ENCODE results near the gene PIP5K1A.

Gene PIP5K1A

DNA sequence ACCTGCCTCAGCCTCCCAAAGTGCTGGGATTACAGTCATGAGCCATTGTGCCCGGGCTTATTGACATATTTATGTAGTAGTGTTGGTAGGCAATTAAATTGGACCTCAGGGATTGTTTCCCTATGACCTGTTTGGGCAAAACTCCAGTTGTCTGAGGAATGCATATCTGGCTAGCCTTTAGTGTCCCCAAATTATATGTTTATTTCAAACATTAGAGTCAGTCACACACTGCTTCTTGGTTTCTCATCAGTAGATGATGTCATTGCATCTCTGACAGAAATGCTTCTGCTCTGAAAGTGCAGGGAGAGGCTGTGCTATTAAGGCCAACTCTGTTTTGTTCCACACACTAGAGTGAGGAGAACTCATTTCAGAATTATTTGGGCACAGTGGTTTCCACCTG is 12.5 kb downstream of the PIP5K1A start:
- DNase-seq (ENCODE audit: insufficient read length, low spot score) (no peak), FAIRE-seq (no peak)
- no peak for TF ChIP-seq SPI1 (IDR thresholded peaks at IDR 0.05; ENCODE audit: low read depth, low read length)
- no peak for TF ChIP-seq TAF1 (IDR thresholded peaks at IDR 0.05; ENCODE audit: low read depth, low read length)
- TF ChIP-seq PAX5 (IDR thresholded peaks at IDR 0.05; ENCODE audit: insufficient read depth, low read length, severe bottlenecking), result no peak
- no peak for TF ChIP-seq POLR2AphosphoS5 (IDR thresholded peaks at IDR 0.05; ENCODE audit: low read depth, low read length)
- no peak for TF ChIP-seq POU2F2 (IDR thresholded peaks at IDR 0.05; ENCODE audit: low read depth, low read length)
- TF ChIP-seq POLR2A (IDR thresholded peaks at IDR 0.05; ENCODE audit: low read depth, low read length), result no peak

DNA sequence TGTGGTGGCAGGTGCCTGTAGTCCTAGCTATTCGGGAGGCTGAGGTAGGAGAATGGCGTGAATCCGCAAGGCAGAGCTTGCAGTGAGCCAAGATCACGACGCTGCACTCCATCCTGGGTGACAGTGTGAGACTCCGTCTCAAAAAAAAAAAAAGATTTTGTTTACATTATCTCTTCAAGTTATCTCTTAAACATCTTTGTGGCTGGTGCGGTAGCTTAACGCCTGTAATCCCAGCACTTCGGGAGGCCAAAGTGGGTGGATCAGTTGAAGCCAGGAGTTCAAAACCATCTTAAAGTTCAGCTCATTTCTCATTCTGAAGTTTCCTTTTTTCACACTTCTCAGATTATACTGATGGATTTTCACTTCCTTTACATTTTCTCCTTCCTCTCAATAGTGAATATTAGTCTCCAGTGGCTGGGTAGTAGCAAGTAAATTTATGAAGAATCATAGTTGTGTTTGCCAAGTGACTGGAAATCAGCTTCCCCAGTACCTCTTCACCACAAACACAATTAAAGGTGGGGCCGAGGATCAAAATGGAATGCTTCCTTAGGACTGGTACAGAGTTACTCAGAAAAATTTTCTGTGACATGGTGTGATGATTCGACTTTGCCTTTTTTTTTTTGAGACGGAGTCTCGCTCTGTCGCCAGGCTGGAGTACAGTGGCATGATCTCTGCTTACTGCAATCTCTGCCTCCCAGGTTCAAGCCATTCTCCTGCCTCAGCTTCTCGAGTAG is 13.8 kb downstream of the PIP5K1A start:
- no peak for DNase-seq (ENCODE audit: insufficient read length, low spot score)
- FAIRE-seq, result no peak
- no peak for TF ChIP-seq POLR2AphosphoS5 (IDR thresholded peaks at IDR 0.05; ENCODE audit: low read depth, low read length)
- TF ChIP-seq POU2F2 (IDR thresholded peaks at IDR 0.05; ENCODE audit: low read depth, low read length), result no peak
- no peak for TF ChIP-seq POLR2A (IDR thresholded peaks at IDR 0.05; ENCODE audit: low read depth, low read length)
- TF ChIP-seq PAX5 (IDR thresholded peaks at IDR 0.05; ENCODE audit: insufficient read depth, low read length, severe bottlenecking), result no peak
- TF ChIP-seq SPI1 (IDR thresholded peaks at IDR 0.05; ENCODE audit: low read depth, low read length), result no peak
- TF ChIP-seq TAF1 (IDR thresholded peaks at IDR 0.05; ENCODE audit: low read depth, low read length), result no peak

DNA sequence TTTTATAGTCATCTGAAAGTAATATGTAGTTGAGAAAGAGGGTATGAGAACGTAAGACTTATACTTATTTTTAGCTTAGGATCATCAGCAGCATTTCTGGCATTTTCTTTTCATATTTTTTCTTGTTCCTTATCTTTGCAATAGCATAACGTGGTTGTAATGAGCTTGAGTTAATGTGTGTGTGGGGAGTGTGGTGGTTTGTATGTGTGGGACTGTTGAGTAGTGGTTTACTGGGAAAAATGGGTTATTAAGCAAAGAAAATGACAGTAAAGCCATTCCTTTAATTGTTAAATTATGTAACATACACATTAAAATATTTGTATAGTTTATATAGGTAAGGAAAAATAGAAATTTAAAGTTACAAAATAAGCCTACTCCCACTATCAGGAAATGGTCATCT is 15.2 kb downstream of the PIP5K1A start:
- TF ChIP-seq POLR2A (IDR thresholded peaks at IDR 0.05; ENCODE audit: low read depth, low read length) (no peak), TAF1 (IDR thresholded peaks at IDR 0.05; ENCODE audit: low read depth, low read length) (no peak), SPI1 (IDR thresholded peaks at IDR 0.05; ENCODE audit: low read depth, low read length) (no peak), PAX5 (IDR thresholded peaks at IDR 0.05; ENCODE audit: insufficient read depth, low read length, severe bottlenecking) (no peak), POU2F2 (IDR thresholded peaks at IDR 0.05; ENCODE audit: low read depth, low read length) (no peak), POLR2AphosphoS5 (IDR thresholded peaks at IDR 0.05; ENCODE audit: low read depth, low read length) (no peak)
- no peak for FAIRE-seq
- DNase-seq (ENCODE audit: insufficient read length, low spot score), result no peak

DNA sequence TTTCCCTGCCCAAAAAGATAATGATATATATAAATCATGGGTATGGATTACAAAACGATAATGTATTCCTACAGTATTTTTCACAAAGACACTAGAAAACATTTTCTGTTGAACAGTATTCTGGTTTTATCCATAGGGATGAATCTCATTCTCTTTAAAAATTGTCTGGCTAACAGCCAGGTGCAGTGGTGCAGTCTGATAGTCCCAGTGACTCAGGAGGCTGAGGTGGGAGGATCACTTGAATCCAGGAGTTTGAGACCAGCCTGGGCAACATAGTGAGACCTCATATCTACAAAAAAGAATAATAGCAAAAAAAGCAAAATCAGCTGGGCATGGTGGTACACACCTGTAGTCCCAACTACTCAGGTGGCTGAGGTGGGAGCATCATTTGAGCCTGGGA is 23.3 kb downstream of the PIP5K1A start:
- no peak for DNase-seq (ENCODE audit: insufficient read length, low spot score)
- no peak for FAIRE-seq
- TF ChIP-seq POLR2AphosphoS5 (IDR thresholded peaks at IDR 0.05; ENCODE audit: low read depth, low read length), result no peak
- TF ChIP-seq PAX5 (IDR thresholded peaks at IDR 0.05; ENCODE audit: insufficient read depth, low read length, severe bottlenecking), result no peak
- TF ChIP-seq SPI1 (IDR thresholded peaks at IDR 0.05; ENCODE audit: low read depth, low read length), result no peak
- TF ChIP-seq POLR2A (IDR thresholded peaks at IDR 0.05; ENCODE audit: low read depth, low read length), result no peak
- no peak for TF ChIP-seq POU2F2 (IDR thresholded peaks at IDR 0.05; ENCODE audit: low read depth, low read length)

DNA sequence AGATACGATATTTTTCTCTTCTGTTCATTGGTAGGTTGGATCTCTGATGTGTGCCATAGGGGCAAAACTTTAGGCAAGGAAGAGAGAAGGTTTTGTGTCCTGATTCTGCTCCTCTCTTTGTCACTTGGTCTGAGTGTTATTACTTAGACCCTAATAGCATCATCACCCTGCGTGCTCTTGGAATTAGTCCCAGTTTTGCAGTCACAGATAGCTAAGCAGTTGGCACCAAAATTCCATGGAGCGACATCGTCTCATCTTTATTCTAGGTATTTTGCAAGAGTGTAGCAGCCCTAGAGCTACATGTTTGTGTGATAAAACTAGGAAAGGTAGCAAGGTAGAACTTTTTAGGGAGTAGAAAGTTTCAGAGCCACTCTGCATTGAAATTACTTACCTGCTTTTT is 23.8 kb downstream of the PIP5K1A start:
- no peak for TF ChIP-seq POU2F2 (IDR thresholded peaks at IDR 0.05; ENCODE audit: low read depth, low read length)
- no peak for TF ChIP-seq POLR2A (IDR thresholded peaks at IDR 0.05; ENCODE audit: low read depth, low read length)
- no peak for TF ChIP-seq SPI1 (IDR thresholded peaks at IDR 0.05; ENCODE audit: low read depth, low read length)
- TF ChIP-seq TAF1 (IDR thresholded peaks at IDR 0.05; ENCODE audit: low read depth, low read length), result no peak
- TF ChIP-seq POLR2AphosphoS5 (IDR thresholded peaks at IDR 0.05; ENCODE audit: low read depth, low read length), result no peak
- DNase-seq (ENCODE audit: insufficient read length, low spot score) (no peak), FAIRE-seq (no peak)

DNA sequence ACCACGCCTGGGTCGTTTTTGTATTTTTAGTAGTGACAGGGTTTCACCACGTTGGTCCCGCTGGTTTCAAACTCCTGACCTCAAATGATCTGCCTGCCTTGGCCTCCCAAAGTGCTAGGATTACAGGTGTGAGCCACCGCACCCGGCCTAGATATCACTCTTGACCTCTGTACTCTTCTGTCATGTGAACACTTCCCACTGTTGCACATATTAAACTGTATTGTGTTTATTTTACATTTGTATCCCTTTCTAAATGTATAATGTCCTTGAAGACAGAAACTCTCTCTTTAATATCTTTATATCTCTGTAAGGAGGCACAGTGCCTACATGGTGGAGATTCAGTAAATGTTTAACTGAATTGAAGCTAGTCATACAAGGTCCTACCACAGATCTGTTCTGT is 36.9 kb downstream of the PIP5K1A start:
- DNase-seq (ENCODE audit: insufficient read length, low spot score), result no peak
- TF ChIP-seq PAX5 (IDR thresholded peaks at IDR 0.05; ENCODE audit: insufficient read depth, low read length, severe bottlenecking) (no peak), TAF1 (IDR thresholded peaks at IDR 0.05; ENCODE audit: low read depth, low read length) (no peak), POU2F2 (IDR thresholded peaks at IDR 0.05; ENCODE audit: low read depth, low read length) (no peak), POLR2AphosphoS5 (IDR thresholded peaks at IDR 0.05; ENCODE audit: low read depth, low read length) (no peak), SPI1 (IDR thresholded peaks at IDR 0.05; ENCODE audit: low read depth, low read length) (no peak), POLR2A (IDR thresholded peaks at IDR 0.05; ENCODE audit: low read depth, low read length) (no peak)
- no peak for FAIRE-seq

DNA sequence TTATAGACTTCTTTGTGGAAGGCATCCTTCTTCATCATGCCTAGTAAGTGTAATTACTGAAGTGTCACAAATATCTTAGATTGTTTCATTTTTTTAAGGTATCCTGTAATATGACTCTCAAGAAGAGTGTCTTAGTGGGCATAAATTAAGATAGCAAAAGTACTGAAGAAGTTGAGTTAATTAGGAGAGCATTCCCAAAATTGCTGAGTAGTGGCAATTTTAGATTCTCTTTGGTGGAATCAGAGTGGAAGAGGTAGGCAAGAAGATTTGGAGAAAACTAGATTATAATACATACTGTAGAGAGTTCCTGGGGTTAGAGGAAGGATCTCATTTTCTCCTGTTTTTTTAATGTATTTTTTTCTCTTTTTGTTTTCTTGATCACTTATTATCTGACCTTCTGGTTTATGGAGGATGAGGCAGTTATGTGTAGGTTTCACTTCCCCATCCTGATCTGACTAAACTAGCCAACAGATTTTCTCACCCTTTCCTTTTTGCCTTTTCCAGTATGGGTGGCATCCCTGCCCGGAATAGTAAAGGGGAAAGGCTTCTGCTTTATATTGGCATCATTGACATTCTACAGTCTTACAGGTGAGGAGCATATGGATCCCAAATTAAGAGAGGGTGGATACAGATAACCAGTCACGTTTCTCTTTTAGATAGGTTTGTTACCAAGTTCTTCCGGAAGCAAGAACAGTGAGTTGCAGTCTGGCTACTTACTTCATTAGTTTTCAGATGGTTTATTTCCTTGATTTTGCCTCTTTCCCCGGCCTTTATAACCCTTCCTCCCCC is 39.5 kb downstream of the PIP5K1A start:
- DNase-seq (ENCODE audit: insufficient read length, low spot score), result peak; percentile 28
- FAIRE-seq, result no peak
- TF ChIP-seq POLR2A (IDR thresholded peaks at IDR 0.05; ENCODE audit: low read depth, low read length) (no peak), POU2F2 (IDR thresholded peaks at IDR 0.05; ENCODE audit: low read depth, low read length) (no peak), SPI1 (IDR thresholded peaks at IDR 0.05; ENCODE audit: low read depth, low read length) (peak; percentile 93)

DNA sequence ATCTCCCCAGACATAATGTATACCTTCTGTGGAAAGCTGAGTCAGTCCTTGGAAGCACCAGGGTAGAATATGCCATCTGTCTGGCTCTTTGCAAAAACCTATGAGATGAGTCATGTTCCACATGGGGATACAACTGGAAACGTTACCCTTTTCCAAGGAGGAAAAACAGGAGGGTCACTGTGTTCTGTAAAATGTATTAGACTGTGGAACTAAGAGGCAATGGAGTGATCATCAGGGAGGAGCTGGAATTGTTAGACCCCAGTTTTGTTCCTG is 40.1 kb downstream of the PIP5K1A start:
- DNase-seq (ENCODE audit: insufficient read length, low spot score) (no peak), FAIRE-seq (no peak)
- no peak for TF ChIP-seq POLR2AphosphoS5 (IDR thresholded peaks at IDR 0.05; ENCODE audit: low read depth, low read length)
- no peak for TF ChIP-seq POU2F2 (IDR thresholded peaks at IDR 0.05; ENCODE audit: low read depth, low read length)
- no peak for TF ChIP-seq POLR2A (IDR thresholded peaks at IDR 0.05; ENCODE audit: low read depth, low read length)
- TF ChIP-seq PAX5 (IDR thresholded peaks at IDR 0.05; ENCODE audit: insufficient read depth, low read length, severe bottlenecking), result no peak
- no peak for TF ChIP-seq SPI1 (IDR thresholded peaks at IDR 0.05; ENCODE audit: low read depth, low read length)
- TF ChIP-seq TAF1 (IDR thresholded peaks at IDR 0.05; ENCODE audit: low read depth, low read length), result no peak

DNA sequence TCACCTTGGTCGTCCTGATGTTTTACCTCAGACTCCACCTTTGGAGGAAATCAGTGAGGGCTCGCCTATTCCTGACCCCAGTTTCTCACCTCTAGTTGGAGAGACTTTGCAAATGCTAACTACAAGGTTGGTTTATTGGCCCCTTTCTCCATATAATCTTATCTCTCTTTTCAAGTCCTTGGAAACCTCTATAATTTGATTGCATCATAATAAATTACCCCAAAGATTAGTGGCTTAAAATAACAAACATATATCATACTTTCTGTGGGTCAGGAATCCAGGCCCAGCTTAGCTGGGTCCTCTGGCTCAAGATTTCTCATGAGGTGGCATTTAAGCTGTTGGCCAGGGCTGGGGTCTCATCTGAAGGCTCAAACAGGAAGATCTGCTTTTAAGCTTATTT is 44.1 kb downstream of the PIP5K1A start:
- DNase-seq (ENCODE audit: insufficient read length, low spot score) (no peak), FAIRE-seq (no peak)
- TF ChIP-seq POLR2AphosphoS5 (IDR thresholded peaks at IDR 0.05; ENCODE audit: low read depth, low read length) (no peak), TAF1 (IDR thresholded peaks at IDR 0.05; ENCODE audit: low read depth, low read length) (no peak), POU2F2 (IDR thresholded peaks at IDR 0.05; ENCODE audit: low read depth, low read length) (no peak), PAX5 (IDR thresholded peaks at IDR 0.05; ENCODE audit: insufficient read depth, low read length, severe bottlenecking) (no peak), SPI1 (IDR thresholded peaks at IDR 0.05; ENCODE audit: low read depth, low read length) (no peak), POLR2A (IDR thresholded peaks at IDR 0.05; ENCODE audit: low read depth, low read length) (no peak)

Measured in GM12891 (cell line).